Measurements from ENCODE around the gene MICA. TPM values are rescaled to one million over a fixed set of nuclear protein-coding genes. Genes with fewer than 3 reads are reported as not detected.

Gene MICA
- total RNA-seq, 1 donor from 2014 or later: 33.0 TPM

- DNase-seq (ENCODE audit: low read depth): no peak
Measured at GRCh38 chr6:31460361-31461025, 57.1 kb downstream of the MICA start.

- peak; percentile 74 for DNase-seq (ENCODE audit: low read depth)
Measured at GRCh38 chr6:31462026-31462963, 58.9 kb downstream of the MICA start.

- peak; percentile 80 for DNase-seq (ENCODE audit: low read depth)
Measured at GRCh38 chr6:31462964-31463870, 59.8 kb downstream of the MICA start.

- no peak for DNase-seq (ENCODE audit: low read depth)
Measured at GRCh38 chr6:31464252-31465184, 61.1 kb downstream of the MICA start.

Other genes with a start within 250 kb of the MICA start
- 12.9 and 21.0 TPM in 2 replicates for gene CCHCR1, start 245.8 kb upstream of the MICA start, total RNA-seq
- 2.2 and 10.8 TPM in 2 replicates for gene TCF19, start 245.0 kb upstream of the MICA start, total RNA-seq
- 6.6 and 11.3 TPM in 2 replicates for gene POU5F1, start 232.9 kb upstream of the MICA start, total RNA-seq
- 140 and 532 TPM in 2 replicates for gene HLA-C, start 131.5 kb upstream of the MICA start, total RNA-seq
- gene HLA-B, start 46.4 kb upstream of the MICA start, total RNA-seq: 208 and 644 TPM in 2 replicates
- 5.3 and 17.5 TPM in 2 replicates for gene MICB, start 94.5 kb downstream of the MICA start, total RNA-seq
- gene MCCD1, start 125.4 kb downstream of the MICA start, total RNA-seq: 0.15 TPM in 1 of 2 replicates, not detected in the other
- 234 and 346 TPM in 2 replicates for gene DDX39B, start 138.4 kb downstream of the MICA start, total RNA-seq
- gene ATP6V1G2, start 143.0 kb downstream of the MICA start, total RNA-seq: 1.0 TPM in 1 of 2 replicates, not detected in the other
- 17.6 and 30.0 TPM in 2 replicates for gene NFKBIL1, start 144.0 kb downstream of the MICA start, total RNA-seq
- not detected in 2 replicates for gene LTA, start 168.7 kb downstream of the MICA start, total RNA-seq
- gene TNF, start 172.0 kb downstream of the MICA start, total RNA-seq: 2.4 and 7.8 TPM in 2 replicates
- gene LTB, start 178.8 kb downstream of the MICA start, total RNA-seq: 7.0 and 35.1 TPM in 2 replicates
- gene LST1, start 182.7 kb downstream of the MICA start, total RNA-seq: not detected in 2 replicates
- gene NCR3, start 189.4 kb downstream of the MICA start, total RNA-seq: not detected in 2 replicates
- gene AIF1, start 211.6 kb downstream of the MICA start, total RNA-seq: not detected in 2 replicates
- gene PRRC2A, start 217.1 kb downstream of the MICA start, total RNA-seq: 13.9 and 90.6 TPM in 2 replicates
- gene BAG6, start 249.1 kb downstream of the MICA start, total RNA-seq: 130 and 241 TPM in 2 replicates